DMS79 (cell line): ENCODE measurements around the gene MYLK3.
"Not testable (repeated sequence)": the region's sequence is repeated elsewhere in the genome, so short reads cannot be mapped to it uniquely, and the experiment has no call there.

Experiments
- DNase-seq: peaks from one replicate; lab custom pipeline; 2025; lab: John Stamatoyannopoulos, UW

The MYLK3 gene

GRCh38 chr16:46689365-46690280 is 58.5 kb downstream of the MYLK3 start, which contains the start of gene ORC6:
Gene ORC6 (plus strand): TSS chr16:46689659. CDS start chr16:46689706, 47 bp downstream.
- DNase-seq = peak; percentile 90

- peak; percentile 90 for DNase-seq
These were observed 59.3 kb downstream of the MYLK3 start, which contains the start of gene VPS35 for GRCh38 chr16:46688654-46689364. Gene VPS35 (minus strand): TSS chr16:46689178. CDS start chr16:46689133, 45 bp downstream.

- DNase-seq = no peak
These were observed 60.0 kb downstream of the MYLK3 start for GRCh38 chr16:46688101-46688653.

GRCh38 chr16:46687486-46687885 is 60.7 kb downstream of the MYLK3 start:
- DNase-seq = no peak

GRCh38 chr16:46686815-46687473 is 61.2 kb downstream of the MYLK3 start:
- no peak for DNase-seq

GRCh38 chr16:46681867-46682266 is 66.3 kb downstream of the MYLK3 start:
- DNase-seq = not testable (repeated sequence)

- DNase-seq = not testable (repeated sequence)
These were observed 70.2 kb downstream of the MYLK3 start for GRCh38 chr16:46677943-46678342.

- no peak for DNase-seq
These were observed 74.7 kb downstream of the MYLK3 start for GRCh38 chr16:46673320-46674013.

- no peak for DNase-seq
These were observed 86.0 kb downstream of the MYLK3 start for GRCh38 chr16:46662123-46662522.

GRCh38 chr16:46658925-46659324 is 89.2 kb downstream of the MYLK3 start:
- no peak for DNase-seq
